Prostate gland (tissue), 2 donors: ENCODE data around the gene WDR86.

Source experiments
- CTCF ChIP-seq, 4 experiments: fragments of 200-600 bp in 2 of 4; fragments of 450-650 bp in 2 of 4; sonication (generic) in 2 of 4; IDR thresholded peaks; 1 replicate in 3 of 4; 2 replicates in 1 of 4; pipeline ENCODE4 v1.5.1; 2016 to 2019; ENCODE audit warnings: antibody characterized with exemption in 4 of 4, mild to moderate bottlenecking in 2 of 4, moderate library complexity in 2 of 4
- POLR2A ChIP-seq: fragments of 450-650 bp; IDR thresholded peaks from one replicate; pipeline ENCODE4 v1.6.1; 2016; ENCODE audit warnings: antibody characterized with exemption, mild to moderate bottlenecking
- POLR2AphosphoS5 ChIP-seq: sonication (generic); formaldehyde crosslinking; IDR thresholded peaks from one replicate; pipeline ENCODE4 v1.6.1; 2017; ENCODE audit warnings: antibody characterized with exemption

GRCh38 chr7:151375530-151376217 is 34.2 kb downstream of the WDR86 start:
- TF ChIP-seq CTCF (IDR thresholded peaks at IDR 0.05) (no peak), POLR2AphosphoS5 (no peak), POLR2A (no peak)
